Endothelial cell of umbilical vein (primary cell): ENCODE measurements around the gene CLEC16A. TPM values are rescaled to one million over a fixed set of nuclear protein-coding genes. Genes with fewer than 3 reads are reported as not detected.

Source experiments
- BruUV-seq: library from RNA; stranded (reverse); fragments of 400-500 nt; replicated peaks from 2 replicates; lab custom pipeline; 2021; lab: Mats Ljungman, UMichigan
- CTCF ChIA-PET: fragments of 300-600, 350-600 bp; sonication (Branson Sonifier 250); formaldehyde crosslinking; loops from one replicate; lab custom pipeline; 2021; ENCODE audit warnings: antibody characterized with exemption, inconsistent platforms; lab: Charles Lee
- POLR2A ChIA-PET: fragments of 300-600, 350-600 bp; sonication (Branson Sonifier 250); formaldehyde crosslinking; loops from one replicate; lab custom pipeline; 2021; ENCODE audit warnings: antibody characterized with exemption, inconsistent platforms; lab: Charles Lee
- DNase-seq: peaks from one replicate; pipeline ENCODE4 v3.0.0-alpha.2; 2011; ENCODE audit warnings: low read depth, low spot score
- FAIRE-seq: peaks from 2 replicates; lab custom pipeline; 2011; peaks lifted over from hg19 to GRCh38; lab: Jason Lieb, UNC
- H2AFZ ChIP-seq: 2 replicates; pipeline ENCODE4 v1.6.0; 2012; ENCODE audit warnings: low read depth, low read length, control low read depth, inconsistent platforms
- H3K27ac ChIP-seq: 2 replicates; pipeline ENCODE4 v1.5.1; 2011; ENCODE audit warnings: low read depth, mild to moderate bottlenecking, control low read depth, low read length, moderate library complexity; ENCODE audit not compliant: insufficient read depth
- H3K27me3 ChIP-seq, 2 experiments: 2 replicates each; pipeline versions ENCODE4 v1.6.0 to v1.6.1; 2011; ENCODE audit warnings: low read length in 2 of 2, mixed read lengths in 1 of 2; ENCODE audit not compliant: control insufficient read depth in 2 of 2, insufficient read depth in 2 of 2
- H3K36me3 ChIP-seq, 2 experiments: 2 replicates in 1 of 2; 3 replicates in 1 of 2; pipeline ENCODE4 v1.5.1; 2011; ENCODE audit warnings: low read length in 2 of 2, mild to moderate bottlenecking in 1 of 2, moderate library complexity in 1 of 2; ENCODE audit not compliant: control insufficient read depth in 2 of 2, insufficient read depth in 2 of 2; ENCODE audit errors: extremely low read depth in 1 of 2
- H3K4me1 ChIP-seq: 3 replicates; pipeline ENCODE4 v1.5.1; 2011; ENCODE audit warnings: mild to moderate bottlenecking, low read length; ENCODE audit not compliant: control insufficient read depth, insufficient read depth; ENCODE audit errors: extremely low read depth
- H3K4me2 ChIP-seq: 2 replicates; pipeline ENCODE4 v1.6.1; 2011; ENCODE audit warnings: low read length, control low read depth, mixed read lengths; ENCODE audit not compliant: insufficient read depth
- H3K4me3 ChIP-seq, 3 experiments: fragments of 200-600 bp in 1 of 3; sonication (generic), shearing (Covaris generic) in 1 of 3; replicated peaks in 1 of 3; 2 replicates each; pipeline ENCODE4 v1.5.1; 2011 to 2016; ENCODE audit warnings: control low read depth in 3 of 3, low read length in 3 of 3, mild to moderate bottlenecking in 2 of 3, inconsistent platforms in 1 of 3, low read depth in 1 of 3, moderate library complexity in 1 of 3; ENCODE audit not compliant: insufficient read depth in 1 of 3
- H3K79me2 ChIP-seq: 2 replicates; pipeline ENCODE4 v1.6.0; 2012; ENCODE audit warnings: low read length, inconsistent platforms; ENCODE audit not compliant: control insufficient read depth, insufficient read depth
- H3K9ac ChIP-seq: replicated peaks from 2 replicates; pipeline ENCODE3; 2011; ENCODE audit warnings: low read length, control low read depth; ENCODE audit not compliant: insufficient read depth; ENCODE audit errors: extremely low read depth
- H3K9me1 ChIP-seq: replicated peaks from 3 replicates; pipeline ENCODE4 v1.6.0; 2011; ENCODE audit warnings: mild to moderate bottlenecking, low read length; ENCODE audit not compliant: control insufficient read depth, insufficient read depth; ENCODE audit errors: extremely low read depth
- H3K9me3 ChIP-seq: replicated peaks from 2 replicates; pipeline ENCODE4 v1.5.1; 2012; ENCODE audit warnings: low read length, inconsistent platforms; ENCODE audit not compliant: control insufficient read depth, insufficient read depth
- H4K20me1 ChIP-seq: replicated peaks from 2 replicates; pipeline ENCODE3; 2011; ENCODE audit warnings: mild to moderate bottlenecking, low read length; ENCODE audit not compliant: control insufficient read depth, insufficient read depth; ENCODE audit errors: extremely low read depth
- EZH2 ChIP-seq: IDR thresholded peaks from 2 replicates; pipeline ENCODE4 v1.6.1; 2012; ENCODE audit warnings: borderline replicate concordance, low read depth, mild to moderate bottlenecking, moderate library complexity, low read length, inconsistent platforms; ENCODE audit not compliant: severe bottlenecking
- FOS ChIP-seq: IDR thresholded peaks from 2 replicates; pipeline ENCODE4 v1.6.1; 2011; ENCODE audit warnings: mild to moderate bottlenecking, low read length, moderate library complexity, borderline replicate concordance; ENCODE audit not compliant: insufficient read depth
- GATA2 ChIP-seq: IDR thresholded peaks from 2 replicates; pipeline ENCODE4 v1.7.0; 2011; ENCODE audit warnings: low read depth, mild to moderate bottlenecking, moderate library complexity, mixed read lengths, low read length; ENCODE audit not compliant: insufficient read length, insufficient read depth
- JUN ChIP-seq: IDR thresholded peaks from 2 replicates; pipeline ENCODE4 v1.6.1; 2011; ENCODE audit warnings: borderline replicate concordance, low read depth; ENCODE audit not compliant: insufficient read length, insufficient read depth
- MYC ChIP-seq: IDR thresholded peaks from one replicate; pipeline ENCODE4 v1.6.1; 2011; ENCODE audit warnings: mild to moderate bottlenecking, low read depth, low read length
- POLR2A ChIP-seq: IDR thresholded peaks from 2 replicates; pipeline ENCODE4 v1.6.1; 2012; ENCODE audit warnings: low read depth, mild to moderate bottlenecking, control low read depth, low read length
- POLR2AphosphoS5 ChIP-seq: IDR thresholded peaks from 2 replicates; pipeline ENCODE4 v1.6.1; 2012; ENCODE audit warnings: low read depth, mild to moderate bottlenecking, control low read depth, low read length, moderate library complexity; ENCODE audit not compliant: insufficient read depth
- dilution Hi-C: fragments of 300-500 bp; cut with MboI; formaldehyde crosslinking; loops from one replicate; pipeline ENCODE4 v1.15.0; 2019; ENCODE audit warnings: low sequenced_read_pairs; ENCODE audit not compliant: extremely low pct_ligation_motif_present
- intact Hi-C: fragments of 100-400 bp; cut with micrococcal nuclease; formaldehyde crosslinking; loops from one replicate; pipeline ENCODE4 v1.10.0; 2022
- polyA plus RNA-seq, 4 experiments: library from polyadenylated mRNA; depleted of rRNA in 3 of 4; stranded (reverse) in 3 of 4; unstranded in 1 of 4; fragments of >200 nt; gene quantifications; 2 replicates each; pipeline versions ENCODE4 v1.2.1 to v1.2.3, GENCODE V29; 2011 to 2012; ENCODE audit warnings: missing spikeins in 1 of 4
- total RNA-seq: library from RNA; stranded (reverse); gene quantifications from 2 replicates; pipeline ENCODE4 v1.2.3, GENCODE V29; 2021
- TF ChIP-seq, protein P1 (sequence below), 2 donors: IDR thresholded peaks; 1 replicate in 1 of 2; 2 replicates in 1 of 2; pipeline ENCODE4 v1.5.1; 2011; ENCODE audit warnings: low read length in 2 of 2, mild to moderate bottlenecking in 2 of 2, moderate library complexity in 2 of 2, control low read depth in 1 of 2, inconsistent platforms in 1 of 2, low read depth in 1 of 2; ENCODE audit not compliant: insufficient read depth in 1 of 2; ENCODE audit errors: extremely low read depth in 1 of 2

CLEC16A gene
- total and polyA plus RNA-seq, 2 donors (not counting 3 experiments of a cell fraction or from before 2014, with no cell fraction given) = 11.4 to 23.3 TPM

DNA sequence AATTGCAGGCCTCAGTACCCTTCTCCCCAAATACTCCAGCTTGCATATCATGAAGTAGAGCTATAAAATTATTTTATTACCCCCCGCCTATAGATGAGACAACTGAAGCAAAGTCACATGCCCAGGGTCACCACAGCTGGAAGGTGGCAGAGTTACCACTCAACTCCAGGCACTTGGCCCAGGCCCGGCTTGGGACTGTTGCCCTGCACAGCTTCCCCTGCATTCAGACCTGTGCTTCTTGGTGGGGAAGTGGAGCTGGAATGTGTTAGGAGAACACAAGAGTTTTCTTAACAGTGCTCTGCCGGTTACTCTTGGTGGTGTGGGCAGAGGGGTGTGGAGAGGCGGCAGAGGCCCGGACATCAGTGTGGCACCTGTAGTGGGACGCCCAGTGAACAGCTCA lies 162.4 kb downstream of the CLEC16A start:
- Histone ChIP-seq H3K4me3 (no peak overlapping the region), H3K9ac (no peak overlapping the region), H2AFZ (no peak overlapping the region), H3K36me3 (no peaks in the 10 kb centered on the region), H3K79me2 (no peaks in the 10 kb centered on the region), H3K9me1 (no peaks in the 10 kb centered on the region), H3K9me3 (no peaks in the 10 kb centered on the region), H3K4me1 (peaks cover 8% of the 10 kb centered on the region), H3K27me3 (no peaks in the 10 kb centered on the region), H4K20me1 (no peaks in the 10 kb centered on the region), H3K4me2 (no peak overlapping the region), H3K27ac (no peak overlapping the region)
- no peak for FAIRE-seq
- intact Hi-C loops = no loop called here
- ChIA-PET POLR2A (no interaction called here), CTCF (interaction anchor here (0.7 kb wide), 1 partner anchor 10 kb away, joined by 3 read pairs; no protein-coding TSS in a partner anchor)
- BruUV-seq = no TSS peak
- no peak for DNase-seq
- dilution Hi-C loops = no loop called here
- TF ChIP-seq FOS (no peak), POLR2A (no peak), POLR2AphosphoS5 (no peak), GATA2 (no peak), EZH2 (no peak), JUN (no peak), MYC (no peak)
- TF ChIP-seq, protein P1, sequence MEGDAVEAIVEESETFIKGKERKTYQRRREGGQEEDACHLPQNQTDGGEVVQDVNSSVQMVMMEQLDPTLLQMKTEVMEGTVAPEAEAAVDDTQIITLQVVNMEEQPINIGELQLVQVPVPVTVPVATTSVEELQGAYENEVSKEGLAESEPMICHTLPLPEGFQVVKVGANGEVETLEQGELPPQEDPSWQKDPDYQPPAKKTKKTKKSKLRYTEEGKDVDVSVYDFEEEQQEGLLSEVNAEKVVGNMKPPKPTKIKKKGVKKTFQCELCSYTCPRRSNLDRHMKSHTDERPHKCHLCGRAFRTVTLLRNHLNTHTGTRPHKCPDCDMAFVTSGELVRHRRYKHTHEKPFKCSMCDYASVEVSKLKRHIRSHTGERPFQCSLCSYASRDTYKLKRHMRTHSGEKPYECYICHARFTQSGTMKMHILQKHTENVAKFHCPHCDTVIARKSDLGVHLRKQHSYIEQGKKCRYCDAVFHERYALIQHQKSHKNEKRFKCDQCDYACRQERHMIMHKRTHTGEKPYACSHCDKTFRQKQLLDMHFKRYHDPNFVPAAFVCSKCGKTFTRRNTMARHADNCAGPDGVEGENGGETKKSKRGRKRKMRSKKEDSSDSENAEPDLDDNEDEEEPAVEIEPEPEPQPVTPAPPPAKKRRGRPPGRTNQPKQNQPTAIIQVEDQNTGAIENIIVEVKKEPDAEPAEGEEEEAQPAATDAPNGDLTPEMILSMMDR (IDR thresholded peaks at IDR 0.05; ENCODE audit: extremely low read depth in 1 of 2, insufficient read depth in 1 of 2, low read depth in 1 of 2, low read length in 2 of 2) = no peak
